Tibial nerve (tissue), 4 donors: ENCODE data around the gene UBFD1. TPM values are rescaled to one million over a fixed set of nuclear protein-coding genes. Genes with fewer than 3 reads are reported as not detected.

Experiments used
- DNase-seq, 2 donors: peaks; one replicate each; pipeline ENCODE4 v3.0.0-alpha.2; 2019; ENCODE audit warnings: low spot score in 2 of 2
- H3K27ac ChIP-seq, 4 donors: fragments of 200-600 bp; sonication (generic) in 3 of 4; one replicate each; pipeline ENCODE4 v1.5.1; 2017 to 2019; ENCODE audit warnings: mild to moderate bottlenecking in 1 of 4
- H3K27me3 ChIP-seq, 2 donors: fragments of 200-600 bp; sonication (generic) in 1 of 2; one replicate each; pipeline versions ENCODE4 v1.5.1 to v1.6.0; 2017 to 2019
- H3K36me3 ChIP-seq, 3 donors: fragments of 200-600 bp; sonication (generic); one replicate each; pipeline ENCODE4 v1.5.1; 2018 to 2019
- H3K4me1 ChIP-seq, 4 donors: fragments of 200-600 bp; sonication (generic) in 3 of 4; one replicate each; pipeline ENCODE4 v1.5.1; 2017 to 2019
- H3K4me3 ChIP-seq, 4 donors: fragments of 200-600 bp; sonication (generic) in 3 of 4; one replicate each; pipeline ENCODE4 v1.5.1; 2017 to 2019; ENCODE audit warnings: mild to moderate bottlenecking in 1 of 4, moderate library complexity in 1 of 4
- H3K9me3 ChIP-seq, 4 donors: fragments of 200-600 bp; sonication (generic) in 3 of 4; one replicate each; pipeline ENCODE4 v1.5.1; 2017 to 2019
- CTCF ChIP-seq, 5 experiments: fragments of 200-600 bp in 3 of 5; fragments of 450-650 bp in 2 of 5; sonication (generic) in 3 of 5; IDR thresholded peaks; one replicate each; pipeline ENCODE4 v1.5.1; 2016 to 2019; ENCODE audit warnings: antibody characterized with exemption in 5 of 5, mild to moderate bottlenecking in 3 of 5, moderate library complexity in 2 of 5
- EP300 ChIP-seq, 2 donors: sonication (generic); formaldehyde crosslinking; IDR thresholded peaks; one replicate each; pipeline ENCODE4 v1.6.1; 2017; ENCODE audit warnings: antibody characterized with exemption in 2 of 2, mild to moderate bottlenecking in 1 of 2
- POLR2A ChIP-seq, 2 donors: fragments of 450-650 bp; IDR thresholded peaks; one replicate each; pipeline ENCODE4 v1.6.1; 2017; ENCODE audit warnings: antibody characterized with exemption in 2 of 2, mild to moderate bottlenecking in 2 of 2, moderate library complexity in 2 of 2
- WGBS, 2 donors: methylation state at CpG; one replicate each; pipeline ENCODE4 v1.1.5; 2018; 5-methylcytosine and 5-hydroxymethylcytosine counted together
- total RNA-seq, 4 donors: library from RNA; depleted of rRNA; stranded (reverse); fragments of >200 nt; gene quantifications; one replicate each; pipeline ENCODE4 v1.1.0, GENCODE V29; 2016

UBFD1 gene
- total RNA-seq, 4 donors from 2014 or later, result 70.5 to 110 (median 76.5) TPM

- DNase-seq, result no peak
- no peaks in the 10 kb centered on the region for H3K27me3 ChIP-seq
- H3K4me3 ChIP-seq, result no peak overlapping the region
- peaks cover 0 to 74% (median 35%) of the 10 kb centered on the region in 3 donors for H3K36me3 ChIP-seq
- 80 to 81% methylated on average over 5 of the region's 5 CpGs for WGBS, 2 donors
- peaks cover 0 to 42% (median 20%) of the 10 kb centered on the region in 4 donors for H3K4me1 ChIP-seq
- TF ChIP-seq POLR2A (IDR thresholded peaks at IDR 0.05), result no peak
- TF ChIP-seq EP300 (IDR thresholded peaks at IDR 0.05), result no peak
- TF ChIP-seq CTCF (IDR thresholded peaks at IDR 0.05), result no peak
- no peak overlapping the region for H3K27ac ChIP-seq
- no peaks in the 10 kb centered on the region for H3K9me3 ChIP-seq
Measured at GRCh38 chr16:23561586-23561985, 4.1 kb downstream of the UBFD1 start.

GRCh38 chr16:23562505-23562904 lies 5.0 kb downstream of the UBFD1 start:
- Histone ChIP-seq H3K27me3 (no peaks in the 10 kb centered on the region), H3K4me1 (peaks cover 0 to 38% (median 19%) of the 10 kb centered on the region in 4 donors), H3K27ac (no peak overlapping the region), H3K36me3 (peaks cover 0 to 83% (median 44%) of the 10 kb centered on the region in 3 donors), H3K9me3 (no peaks in the 10 kb centered on the region), H3K4me3 (no peak overlapping the region)
- 91 to 94% methylated on average over 13 of the region's 13 CpGs for WGBS, 2 donors
- TF ChIP-seq POLR2A (IDR thresholded peaks at IDR 0.05) (no peak), CTCF (IDR thresholded peaks at IDR 0.05) (no peak), EP300 (IDR thresholded peaks at IDR 0.05) (no peak)
- DNase-seq, result no peak

GRCh38 chr16:23563186-23563585 lies 5.7 kb downstream of the UBFD1 start:
- peaks cover 0 to 90% (median 44%) of the 10 kb centered on the region in 3 donors for H3K36me3 ChIP-seq
- TF ChIP-seq POLR2A (IDR thresholded peaks at IDR 0.05), result no peak
- no peak for TF ChIP-seq EP300 (IDR thresholded peaks at IDR 0.05)
- no peak for TF ChIP-seq CTCF (IDR thresholded peaks at IDR 0.05)
- peaks cover 0 to 37% (median 18%) of the 10 kb centered on the region in 4 donors for H3K4me1 ChIP-seq
- DNase-seq, result no peak
- H3K27ac ChIP-seq, result no peak overlapping the region
- no peaks in the 10 kb centered on the region for H3K9me3 ChIP-seq
- no peak overlapping the region for H3K4me3 ChIP-seq
- 91 to 92% methylated on average over 6 of the region's 6 CpGs for WGBS, 2 donors
- no peaks in the 10 kb centered on the region for H3K27me3 ChIP-seq

- H3K4me3 ChIP-seq, result no peak overlapping the region
- peaks cover 0 to 21% (median 5%) of the 10 kb centered on the region in 4 donors for H3K4me1 ChIP-seq
- 84 to 97% methylated on average over 9 of the region's 9 CpGs for WGBS, 2 donors
- no peaks in the 10 kb centered on the region for H3K9me3 ChIP-seq
- H3K27ac ChIP-seq, result no peak overlapping the region
- H3K27me3 ChIP-seq, result no peaks in the 10 kb centered on the region
- peaks cover 0 to 100% (median 41%) of the 10 kb centered on the region in 3 donors for H3K36me3 ChIP-seq
- DNase-seq, result no peak
- TF ChIP-seq POLR2A (IDR thresholded peaks at IDR 0.05), result no peak
- TF ChIP-seq EP300 (IDR thresholded peaks at IDR 0.05), result no peak
- no peak for TF ChIP-seq CTCF (IDR thresholded peaks at IDR 0.05)
Measured at GRCh38 chr16:23564575-23565363, 7.2 kb downstream of the UBFD1 start.

- 81 to 89% methylated on average over 8 of the region's 8 CpGs for WGBS, 2 donors
- no peaks in the 10 kb centered on the region for H3K9me3 ChIP-seq
- peaks cover 0 to 3% (median 0%) of the 10 kb centered on the region in 4 donors for H3K4me1 ChIP-seq
- no peak overlapping the region for H3K4me3 ChIP-seq
- no peaks in the 10 kb centered on the region for H3K27me3 ChIP-seq
- peaks cover 0 to 100% (median 43%) of the 10 kb centered on the region in 3 donors for H3K36me3 ChIP-seq
- no peak for DNase-seq
- TF ChIP-seq EP300 (IDR thresholded peaks at IDR 0.05) (no peak), POLR2A (IDR thresholded peaks at IDR 0.05) (no peak), CTCF (IDR thresholded peaks at IDR 0.05) (no peak)
- no peak overlapping the region for H3K27ac ChIP-seq
Measured at GRCh38 chr16:23566724-23567123, 9.2 kb downstream of the UBFD1 start.
